T-helper 2 cell (primary cell): ENCODE results near the gene MVB12A.

Source experiments
- DNase-seq, 5 experiments: peaks; one replicate each; pipeline versions ENCODE4 v3.0.0 to v3.0.0-alpha.2; 2012 to 2022

MVB12A gene

GRCh38 chr19:17405250-17406045 is 14.4 kb upstream of the MVB12A start, which contains the start of gene BST2:
TSS of gene BST2 (minus strand) at chr19:17405630. CDS start at chr19:17405575, 55 bp downstream.
- peak in 3 of 5 experiments; percentile 38 to 85 (median 69) for DNase-seq

DNA sequence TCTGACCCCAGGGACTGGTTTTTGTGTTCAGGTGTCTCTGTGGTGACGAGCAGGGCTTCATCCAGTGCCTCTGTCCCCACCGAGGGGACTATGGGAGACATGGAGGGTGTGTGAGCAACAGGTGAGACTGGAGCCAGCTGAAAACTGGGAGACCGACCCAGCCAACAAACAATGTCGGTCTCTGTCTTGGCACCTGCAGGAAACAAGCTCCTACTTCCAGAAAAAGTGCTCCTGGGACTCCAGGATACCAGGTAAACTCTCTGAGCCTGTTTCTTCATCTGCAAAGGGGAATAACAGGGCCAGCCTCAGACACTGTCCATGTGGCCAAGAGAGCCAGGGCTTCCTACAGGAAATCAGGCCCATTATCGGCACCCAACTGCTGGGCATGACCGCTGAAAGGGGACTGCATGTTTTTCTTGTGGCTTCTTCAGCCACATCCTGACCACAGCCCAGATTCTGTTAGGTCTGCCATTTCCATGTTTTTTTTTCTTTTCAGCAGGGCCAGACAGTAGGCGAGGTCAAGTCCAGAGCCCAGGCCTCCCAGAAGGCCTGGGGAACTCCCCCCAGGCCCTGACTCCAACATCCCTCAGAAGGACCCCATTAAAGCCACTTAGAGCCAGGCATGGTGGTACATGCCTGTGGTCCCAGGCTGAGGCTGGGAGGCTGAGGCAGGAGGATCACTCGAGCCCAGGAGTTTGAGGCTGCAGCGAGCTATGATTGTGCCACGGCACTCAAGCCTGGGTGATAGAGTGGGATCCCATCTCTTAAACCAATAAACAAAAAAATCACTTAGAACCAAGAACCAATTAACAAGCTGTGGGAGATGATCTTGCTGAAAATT is 13.6 kb upstream of the MVB12A start:
- peak in 1 of 5 experiments; percentile 71 for DNase-seq

GRCh38 chr19:17406887-17407196 is 13.0 kb upstream of the MVB12A start:
- DNase-seq: peak in 1 of 5 experiments; percentile 29

- no peak for DNase-seq
Measured at GRCh38 chr19:17409990-17410389, 9.9 kb upstream of the MVB12A start.

GRCh38 chr19:17411801-17412200 is 8.0 kb upstream of the MVB12A start:
- no peak for DNase-seq

GRCh38 chr19:17414097-17414496 is 5.8 kb upstream of the MVB12A start:
- no peak for DNase-seq

- no peak for DNase-seq
Measured at GRCh38 chr19:17415121-17415520, 4.7 kb upstream of the MVB12A start.

DNA sequence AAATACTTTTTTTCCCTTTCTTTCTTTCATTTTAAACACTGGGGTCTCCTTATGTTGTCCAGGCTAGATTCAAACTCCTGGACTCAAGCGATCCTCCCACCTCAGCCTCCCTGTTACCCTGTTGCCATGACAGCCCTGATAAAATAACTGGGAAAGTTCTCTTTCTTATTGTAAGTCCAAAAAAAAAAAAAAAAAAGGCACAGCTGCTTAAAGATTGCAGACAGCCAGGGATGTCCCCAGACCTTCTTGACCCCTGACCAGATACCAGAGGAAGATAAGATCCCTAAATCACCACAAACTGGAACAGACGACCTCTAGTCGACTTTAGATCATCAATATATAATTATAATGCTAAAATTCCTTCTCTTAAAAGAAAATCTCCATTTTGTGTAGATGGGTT is 1.1 kb upstream of the MVB12A start:
- no peak for DNase-seq

DNA sequence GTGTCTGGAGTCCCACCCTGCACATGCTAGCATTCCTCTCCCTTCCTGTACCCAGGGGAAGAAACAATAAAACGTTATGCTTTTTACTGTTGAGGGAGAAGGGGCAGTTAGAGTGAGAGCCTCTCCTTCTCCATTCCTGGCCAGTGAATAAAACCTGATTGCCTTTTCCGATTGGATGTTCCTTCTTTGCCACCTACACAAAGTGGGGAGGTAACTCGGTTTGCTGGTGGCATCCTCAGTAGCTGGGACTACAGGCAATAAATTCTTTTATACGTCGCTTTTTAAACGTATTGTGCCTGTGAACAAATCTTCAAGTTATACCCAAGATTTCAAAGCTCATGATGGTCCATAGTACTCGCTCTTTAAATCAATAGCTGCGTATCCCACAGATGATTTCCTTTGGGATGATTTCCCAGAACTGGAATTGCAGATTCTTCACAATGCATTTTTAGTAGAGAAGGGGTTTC is 660 bp upstream of the MVB12A start:
- no peak for DNase-seq

- DNase-seq: peak in 1 of 5 experiments; percentile 48
Measured at GRCh38 chr19:17420475-17420924, 653 bp downstream of the MVB12A start.

- DNase-seq: no peak
Measured at GRCh38 chr19:17421942-17422341, 2.1 kb downstream of the MVB12A start.

- no peak for DNase-seq
Measured at GRCh38 chr19:17423429-17424208, 3.8 kb downstream of the MVB12A start.

- peak in 1 of 5 experiments; percentile 42 for DNase-seq
Measured at GRCh38 chr19:17424743-17425365, 5.0 kb downstream of the MVB12A start.

- DNase-seq: no peak
Measured at GRCh38 chr19:17429641-17430113, 9.8 kb downstream of the MVB12A start.

- no peak for DNase-seq
Measured at GRCh38 chr19:17431417-17431816, 11.6 kb downstream of the MVB12A start.

GRCh38 chr19:17435218-17435617 is 15.4 kb downstream of the MVB12A start:
- DNase-seq: no peak

DNA sequence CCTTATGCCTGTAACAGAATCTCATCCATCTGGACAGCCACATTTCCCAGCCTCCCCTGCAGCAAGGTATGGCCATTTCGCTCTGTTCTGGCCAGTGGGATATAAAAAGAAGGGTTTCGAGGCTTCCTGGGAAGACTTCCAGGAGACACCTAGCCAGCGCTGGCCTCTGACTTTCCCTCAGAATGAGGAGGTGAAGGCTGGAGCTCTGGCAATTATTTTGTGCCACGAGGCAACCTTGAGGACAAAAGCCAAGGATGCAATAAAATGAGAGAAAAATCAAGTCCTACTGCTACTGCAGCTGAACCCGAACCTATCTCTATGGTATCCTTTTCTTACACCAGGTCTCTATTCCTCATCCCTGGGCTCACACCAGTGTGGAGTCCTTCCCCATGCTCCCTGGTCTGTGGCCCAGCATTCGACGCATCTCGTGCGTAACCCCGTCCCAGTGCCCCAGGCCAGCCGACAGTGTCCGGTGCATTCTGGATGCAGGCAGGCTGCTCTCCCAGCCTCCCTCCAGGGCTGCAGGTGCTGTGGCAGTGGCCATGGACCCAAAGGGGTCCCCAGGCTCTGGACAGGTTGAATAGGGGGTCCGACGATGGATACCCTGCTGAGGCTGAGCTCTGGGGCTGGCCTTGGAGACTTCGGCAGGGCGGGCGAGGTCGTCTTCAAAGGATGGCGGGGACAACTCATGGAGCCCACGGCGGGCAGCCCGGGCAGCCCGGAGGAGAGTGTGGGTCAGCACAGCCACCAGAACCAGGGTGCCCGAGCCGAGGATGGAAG is 16.4 kb downstream of the MVB12A start:
- DNase-seq: no peak

- no peak for DNase-seq
Measured at GRCh38 chr19:17436874-17437267, 17.0 kb downstream of the MVB12A start.

GRCh38 chr19:17441241-17442021 is 21.6 kb downstream of the MVB12A start:
- DNase-seq: peak in 1 of 5 experiments; percentile 22

GRCh38 chr19:17445526-17446165 is 25.8 kb downstream of the MVB12A start:
- no peak for DNase-seq
